Keratinocyte (primary cell): ENCODE measurements around the gene GET3. TPM values are rescaled to one million over a fixed set of nuclear protein-coding genes. Genes with fewer than 3 reads are reported as not detected.

Experiments
- DNase-seq: peaks from one replicate; pipeline ENCODE4 v3.0.0-alpha.2; 2011; ENCODE audit warnings: low read depth, missing footprints, low spot score
- FAIRE-seq: peaks from 2 replicates; lab custom pipeline; 2011; peaks lifted over from hg19 to GRCh38; lab: Jason Lieb, UNC
- H2AFZ ChIP-seq: 2 replicates; pipeline ENCODE4 v1.6.0; 2012; ENCODE audit warnings: low read length, control low read depth, inconsistent platforms; ENCODE audit not compliant: control insufficient read depth
- H3K27ac ChIP-seq: 2 replicates; pipeline ENCODE4 v1.5.1; 2011; ENCODE audit warnings: low read length; ENCODE audit not compliant: control insufficient read depth, insufficient read depth
- H3K27me3 ChIP-seq: 3 replicates; pipeline ENCODE4 v1.6.0; 2011; ENCODE audit warnings: low read length; ENCODE audit not compliant: control insufficient read depth, insufficient read depth; ENCODE audit errors: extremely low read depth
- H3K36me3 ChIP-seq, 2 experiments: 2 replicates in 1 of 2; 3 replicates in 1 of 2; pipeline ENCODE4 v1.5.1; 2011; ENCODE audit warnings: low read length in 2 of 2, mild to moderate bottlenecking in 1 of 2; ENCODE audit not compliant: control insufficient read depth in 2 of 2, insufficient read depth in 2 of 2; ENCODE audit errors: extremely low read depth in 1 of 2
- H3K4me1 ChIP-seq: 3 replicates; pipeline ENCODE4 v1.5.1; 2011; ENCODE audit warnings: low read length; ENCODE audit not compliant: control insufficient read depth, insufficient read depth; ENCODE audit errors: extremely low read depth
- H3K4me2 ChIP-seq: 3 replicates; pipeline ENCODE4 v1.6.0; 2011; ENCODE audit warnings: low read depth, low read length; ENCODE audit not compliant: control insufficient read depth, insufficient read depth; ENCODE audit errors: extremely low read depth
- H3K4me3 ChIP-seq, 3 experiments: fragments of 200-600 bp in 1 of 3; sonication (generic) in 1 of 3; 2 replicates in 2 of 3; 3 replicates in 1 of 3; pipeline ENCODE4 v1.5.1; 2011 to 2016; ENCODE audit warnings: low read length in 3 of 3, mild to moderate bottlenecking in 3 of 3, control low read depth in 2 of 3, inconsistent platforms in 1 of 3, low read depth in 1 of 3, mixed read lengths in 1 of 3, mixed run types in 1 of 3, moderate library complexity in 1 of 3; ENCODE audit not compliant: control insufficient read depth in 2 of 3, insufficient read depth in 2 of 3; ENCODE audit errors: extremely low read depth in 1 of 3
- H3K79me2 ChIP-seq: 2 replicates; pipeline ENCODE4 v1.6.0; 2012; ENCODE audit warnings: low read length; ENCODE audit not compliant: control insufficient read depth, insufficient read depth
- H3K9ac ChIP-seq: 3 replicates; pipeline ENCODE4 v1.6.0; 2011; ENCODE audit warnings: low read length; ENCODE audit not compliant: control insufficient read depth, insufficient read depth; ENCODE audit errors: extremely low read depth
- H3K9me1 ChIP-seq: 3 replicates; pipeline ENCODE4 v1.6.0; 2011; ENCODE audit warnings: low read length; ENCODE audit not compliant: control insufficient read depth, insufficient read depth; ENCODE audit errors: extremely low read depth
- H3K9me3 ChIP-seq: 2 replicates; pipeline ENCODE4 v1.5.1; 2012; ENCODE audit warnings: low read depth, low read length; ENCODE audit not compliant: control insufficient read depth
- H4K20me1 ChIP-seq: 3 replicates; pipeline ENCODE4 v1.6.0; 2011; ENCODE audit warnings: low read length; ENCODE audit not compliant: control insufficient read depth, insufficient read depth; ENCODE audit errors: extremely low read depth
- CTCF ChIP-seq, 3 experiments: IDR thresholded peaks in 1 of 3; conservative IDR thresholded peaks in 1 of 3; optimal IDR thresholded peaks in 1 of 3; 2 replicates in 2 of 3; 3 replicates in 1 of 3; pipeline versions ENCODE3 to v1.5.1; 2011; ENCODE audit warnings: low read length in 3 of 3, mild to moderate bottlenecking in 3 of 3, moderate library complexity in 2 of 3, control low read depth in 1 of 3, inconsistent platforms in 1 of 3; ENCODE audit not compliant: insufficient read depth in 2 of 3; ENCODE audit errors: extremely low read depth in 1 of 3
- EZH2 ChIP-seq: IDR thresholded peaks from one replicate; pipeline ENCODE4 v1.6.1; 2012; ENCODE audit warnings: inconsistent platforms, mild to moderate bottlenecking, low read length, moderate library complexity
- dilution Hi-C: fragments of 300-500 bp; cut with MboI; formaldehyde crosslinking; loops from one replicate; pipeline ENCODE4 v1.7.0; 2020; ENCODE audit warnings: low sequenced_read_pairs; ENCODE audit not compliant: extremely low pct_ligation_motif_present
- polyA plus RNA-seq, 5 experiments: library from polyadenylated mRNA; depleted of rRNA in 3 of 5; stranded (reverse) in 3 of 5; stranded (forward) in 1 of 5; unstranded in 1 of 5; fragments of >200 nt; gene quantifications; 1 replicate in 1 of 5; 2 replicates in 3 of 5; 3 replicates in 1 of 5; pipeline versions ENCODE4 v1.2.1 to v1.2.3, GENCODE V29; 2011 to 2012; ENCODE audit warnings: missing spikeins in 2 of 5, low read depth in 1 of 5, low replicate concordance in 1 of 5

The GET3 gene
- polyA plus RNA-seq, 1 donor (not counting 4 experiments of a cell fraction or from before 2014, with no cell fraction given), result 104 TPM

- H3K36me3 ChIP-seq, result peaks cover 19 to 27% of the 10 kb centered on the region in 2 experiments
- H4K20me1 ChIP-seq, result peaks cover 15% of the 10 kb centered on the region
- no peaks in the 10 kb centered on the region for H3K9me3 ChIP-seq
- peak overlapping the region; percentile 89 for H3K27ac ChIP-seq
- H2AFZ ChIP-seq, result no peak overlapping the region
- peak; percentile 58 to 65 (median 64) for TF ChIP-seq CTCF (optimal IDR thresholded peaks at IDR 0.05 in 1 of 3, IDR thresholded peaks at IDR 0.05 in 1 of 3, conservative IDR thresholded peaks at IDR 0.05 in 1 of 3; ENCODE audit: extremely low read depth in 1 of 3, insufficient read depth in 2 of 3, low read length in 3 of 3)
- TF ChIP-seq EZH2, result no peak
- peaks cover 20% of the 10 kb centered on the region for H3K4me1 ChIP-seq
- no peaks in the 10 kb centered on the region for H3K9me1 ChIP-seq
- FAIRE-seq (no peak), DNase-seq (no peak)
- peaks cover 62% of the 10 kb centered on the region for H3K79me2 ChIP-seq
- peak overlapping the region; percentile 97 for H3K9ac ChIP-seq
- peak overlapping the region; percentile 84 to 98 (median 91) for H3K4me3 ChIP-seq
- peak overlapping the region; percentile 93 for H3K4me2 ChIP-seq
- dilution Hi-C loops, result no loop called here
- H3K27me3 ChIP-seq, result no peaks in the 10 kb centered on the region
These were observed 3.7 kb upstream of the GET3 start for GRCh38 chr19:12733369-12734214.

GRCh38 chr19:12737835-12738351 lies 596 bp downstream of the GET3 start:
- H3K9me3 ChIP-seq, result no peaks in the 10 kb centered on the region
- H3K4me3 ChIP-seq, result peak overlapping the region; percentile 74 to 98 (median 80)
- peaks cover 15% of the 10 kb centered on the region for H3K4me1 ChIP-seq
- no peak for TF ChIP-seq EZH2
- FAIRE-seq, result no peak
- H4K20me1 ChIP-seq, result peaks cover 4% of the 10 kb centered on the region
- peak overlapping the region; percentile 84 for H3K9ac ChIP-seq
- H3K27me3 ChIP-seq, result no peaks in the 10 kb centered on the region
- H3K79me2 ChIP-seq, result peaks cover 36% of the 10 kb centered on the region
- peak overlapping the region; percentile 97 for H3K27ac ChIP-seq
- H3K36me3 ChIP-seq, result peaks cover 4 to 5% of the 10 kb centered on the region in 2 experiments
- DNase-seq, result no peak
- H3K4me2 ChIP-seq, result peak overlapping the region; percentile 99
- dilution Hi-C loops, result no loop called here
- no peaks in the 10 kb centered on the region for H3K9me1 ChIP-seq
- H2AFZ ChIP-seq, result peak overlapping the region; percentile 77
